ENCODE measurements around the gene DESI1. TPM values are rescaled to one million over a fixed set of nuclear protein-coding genes. Genes with fewer than 3 reads are reported as not detected.
A peak's percentile ranks its signal among the peaks of the same experiment; 100 is the strongest.

The DESI1 gene
- polyA plus RNA-seq (2012; ENCODE audit: insufficient read length, low read depth) = 36.7 TPM

- peak; percentile 8 for TF ChIP-seq FOXP2 (optimal IDR thresholded peaks at IDR 0.05; ENCODE audit: borderline replicate concordance, extremely low read depth, extremely low read length, insufficient read depth)
- peak; percentile 86 for TF ChIP-seq POLR2AphosphoS5 (IDR thresholded peaks at IDR 0.05; ENCODE audit: low read depth, low read length)
- TF ChIP-seq TAF1 (IDR thresholded peaks at IDR 0.05; ENCODE audit: borderline replicate concordance, insufficient read depth, low read length) = peak; percentile 89; the same call in 1 of the 2 replicates
- peak; percentile 41; the same call in 1 of the 2 replicates for TF ChIP-seq SIN3A (IDR thresholded peaks at IDR 0.05; ENCODE audit: borderline replicate concordance, insufficient read depth, low read length)
- no peak for TF ChIP-seq REST (IDR thresholded peaks at IDR 0.05; ENCODE audit: insufficient read depth in 1 of 2, low read depth in 2 of 2, low read length in 2 of 2)
Measured at GRCh38 chr22:41620589-41621098, at the start of gene DESI1. DESI1 (minus strand) TSS chr22:41621043; CDS start chr22:41620839, 204 bp downstream.

GRCh38 chr22:41668971-41669911, 48.4 kb upstream of the DESI1 start:
- TF ChIP-seq POLR2AphosphoS5 (IDR thresholded peaks at IDR 0.05; ENCODE audit: low read depth, low read length) (no peak), FOXP2 (optimal IDR thresholded peaks at IDR 0.05; ENCODE audit: borderline replicate concordance, extremely low read depth, extremely low read length, insufficient read depth) (no peak), SIN3A (IDR thresholded peaks at IDR 0.05; ENCODE audit: borderline replicate concordance, insufficient read depth, low read length) (no peak), TAF1 (IDR thresholded peaks at IDR 0.05; ENCODE audit: borderline replicate concordance, insufficient read depth, low read length) (no peak)

- TF ChIP-seq SIN3A (IDR thresholded peaks at IDR 0.05; ENCODE audit: borderline replicate concordance, insufficient read depth, low read length) = no peak
- TF ChIP-seq FOXP2 (optimal IDR thresholded peaks at IDR 0.05; ENCODE audit: borderline replicate concordance, extremely low read depth, extremely low read length, insufficient read depth) = no peak
- no peak for TF ChIP-seq TAF1 (IDR thresholded peaks at IDR 0.05; ENCODE audit: borderline replicate concordance, insufficient read depth, low read length)
- no peak; the same call in 1 of the 2 replicates for TF ChIP-seq POLR2AphosphoS5 (IDR thresholded peaks at IDR 0.05; ENCODE audit: low read depth, low read length)
- TF ChIP-seq REST (IDR thresholded peaks at IDR 0.05; ENCODE audit: insufficient read depth in 1 of 2, low read depth in 2 of 2, low read length in 2 of 2) = no peak
Measured at GRCh38 chr22:41664951-41665350, 44.1 kb upstream of the DESI1 start.

GRCh38 chr22:41664490-41664889, 43.6 kb upstream of the DESI1 start:
- TF ChIP-seq POLR2AphosphoS5 (IDR thresholded peaks at IDR 0.05; ENCODE audit: low read depth, low read length) = no peak
- no peak for TF ChIP-seq SIN3A (IDR thresholded peaks at IDR 0.05; ENCODE audit: borderline replicate concordance, insufficient read depth, low read length)
- TF ChIP-seq TAF1 (IDR thresholded peaks at IDR 0.05; ENCODE audit: borderline replicate concordance, insufficient read depth, low read length) = no peak
- TF ChIP-seq REST (IDR thresholded peaks at IDR 0.05; ENCODE audit: insufficient read depth in 1 of 2, low read depth in 2 of 2, low read length in 2 of 2) = no peak
- TF ChIP-seq FOXP2 (optimal IDR thresholded peaks at IDR 0.05; ENCODE audit: borderline replicate concordance, extremely low read depth, extremely low read length, insufficient read depth) = no peak

- TF ChIP-seq REST (IDR thresholded peaks at IDR 0.05; ENCODE audit: insufficient read depth in 1 of 2, low read depth in 2 of 2, low read length in 2 of 2) = no peak
- no peak for TF ChIP-seq TAF1 (IDR thresholded peaks at IDR 0.05; ENCODE audit: borderline replicate concordance, insufficient read depth, low read length)
- no peak for TF ChIP-seq SIN3A (IDR thresholded peaks at IDR 0.05; ENCODE audit: borderline replicate concordance, insufficient read depth, low read length)
- no peak for TF ChIP-seq FOXP2 (optimal IDR thresholded peaks at IDR 0.05; ENCODE audit: borderline replicate concordance, extremely low read depth, extremely low read length, insufficient read depth)
- TF ChIP-seq POLR2AphosphoS5 (IDR thresholded peaks at IDR 0.05; ENCODE audit: low read depth, low read length) = no peak
Measured at GRCh38 chr22:41661713-41662112, 40.9 kb upstream of the DESI1 start.

Data from PFSK-1 (cell line).